Hematopoietic multipotent progenitor cell treated with erythropoietin and hydrocortisone succinate and interleukin-3 and kit ligand, for 4 days (in vitro differentiated cells): Measurements from ENCODE around the gene PSMC1.

Source experiments
- DNase-seq: peaks from one replicate; pipeline ENCODE4 v3.0.0-alpha.2; 2015

Gene PSMC1

DNA sequence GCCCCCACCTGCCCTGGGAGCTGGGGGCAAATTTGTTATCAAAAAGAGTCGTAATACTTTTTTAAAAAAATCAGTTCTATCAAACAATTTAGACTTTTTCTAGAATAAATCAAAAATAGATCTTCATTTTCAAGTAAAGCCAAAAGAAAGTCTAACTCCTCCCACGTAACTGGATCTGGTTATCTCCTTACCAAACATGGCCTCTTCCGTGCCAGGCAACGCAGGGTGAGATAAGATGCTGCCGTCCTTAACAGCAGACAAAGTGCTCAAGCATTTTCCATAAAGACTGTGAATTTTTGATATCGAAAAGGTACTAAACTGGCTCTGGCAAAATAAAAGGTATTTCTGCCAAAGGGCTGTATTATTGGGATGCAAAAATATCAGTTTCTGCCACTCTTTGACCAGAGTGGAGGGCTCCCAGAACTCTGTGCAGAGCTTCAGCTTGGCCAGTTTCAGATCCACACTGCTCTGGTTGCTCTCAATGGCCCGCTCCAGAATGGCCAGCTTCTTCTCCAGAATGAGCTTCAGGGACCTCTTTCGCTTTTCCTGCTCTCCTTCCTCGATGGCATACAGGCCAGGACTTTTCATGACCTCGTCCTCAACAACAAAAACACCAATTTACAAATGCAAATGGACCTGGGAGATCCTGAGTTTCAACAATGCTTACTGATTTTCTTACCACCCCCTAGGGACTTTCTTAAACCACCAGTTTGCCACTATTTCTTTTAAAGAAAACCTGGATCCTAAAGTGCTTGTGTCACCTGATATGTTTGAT lies 46.4 kb downstream of the PSMC1 start:
- peak; percentile 80 for DNase-seq

DNA sequence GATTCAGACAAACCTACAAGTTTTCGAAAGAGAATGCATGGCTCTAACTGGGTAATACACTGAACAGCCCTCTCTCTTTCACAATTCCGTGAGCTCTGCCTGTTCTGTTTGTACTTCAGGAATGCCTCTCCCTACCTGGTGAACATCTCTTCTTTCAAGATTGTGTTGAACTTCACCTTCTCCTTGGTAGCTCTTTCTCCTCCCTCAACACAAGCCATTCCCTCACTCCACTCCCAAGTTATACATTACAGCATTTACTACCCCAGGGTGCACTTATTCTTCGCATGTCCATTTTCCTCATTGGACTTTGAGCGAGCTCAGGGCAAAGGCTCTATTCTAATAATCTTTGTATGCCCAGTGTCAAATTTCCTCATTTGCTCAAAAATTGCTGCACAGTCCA lies 47.1 kb downstream of the PSMC1 start:
- no peak for DNase-seq

DNA sequence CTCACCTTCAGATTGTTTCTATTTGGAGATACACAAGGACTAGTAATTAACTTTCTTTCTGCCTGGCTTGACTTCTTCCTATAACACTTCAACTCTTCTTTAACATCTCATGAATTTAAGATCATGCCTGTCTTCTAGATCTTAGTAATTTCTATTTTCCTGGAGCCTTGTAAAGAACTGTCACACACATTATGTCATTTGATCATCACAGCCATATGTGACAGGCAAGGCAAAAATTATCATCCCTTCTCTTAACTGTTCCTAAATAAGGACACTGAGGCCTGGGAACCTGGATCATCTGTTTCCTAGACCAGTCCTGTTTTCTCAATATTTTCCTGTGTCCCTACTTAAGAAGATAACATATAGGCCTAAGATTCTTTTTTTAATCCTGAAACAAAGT lies 48.1 kb downstream of the PSMC1 start:
- DNase-seq: no peak

DNA sequence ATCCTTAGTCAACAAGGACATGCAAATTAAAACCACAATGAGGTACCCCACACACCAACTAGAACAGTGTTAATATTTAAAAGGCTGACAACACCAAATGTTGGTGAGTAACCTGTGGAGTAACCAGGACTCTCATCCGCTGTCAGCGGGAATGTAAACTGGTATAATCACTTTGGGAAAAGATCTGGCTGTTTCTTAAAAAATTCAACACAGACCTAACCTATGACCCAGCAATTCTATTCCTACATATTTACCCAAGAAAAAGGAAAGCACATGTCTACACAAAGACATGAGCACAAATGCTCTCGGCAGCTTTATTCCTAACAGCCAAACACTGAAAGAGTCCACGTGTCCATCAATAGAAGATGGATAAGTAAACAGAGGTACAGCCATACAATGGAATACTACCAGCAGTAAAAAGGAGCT lies 48.8 kb downstream of the PSMC1 start:
- DNase-seq: no peak

GRCh38 chr14:90308561-90308960 lies 52.2 kb downstream of the PSMC1 start:
- DNase-seq: no peak

DNA sequence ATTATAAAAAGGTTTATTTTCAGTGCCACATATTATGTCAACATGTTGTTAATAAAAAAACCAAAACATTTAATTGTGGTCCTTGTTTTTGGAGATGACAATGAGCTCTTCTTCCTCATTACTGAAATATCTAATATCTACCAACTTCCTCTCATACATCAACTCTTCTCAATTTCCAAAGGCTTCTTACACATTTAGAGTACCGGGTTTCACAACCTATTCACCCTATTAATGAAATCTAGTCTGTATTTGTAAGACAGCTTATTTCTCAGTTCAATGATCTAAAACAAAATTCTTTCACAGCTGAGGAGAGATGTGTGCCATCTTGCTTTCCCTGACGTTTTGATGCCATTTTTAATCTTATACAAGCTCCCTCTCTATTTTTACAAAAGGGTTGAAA lies 60.9 kb downstream of the PSMC1 start:
- DNase-seq: no peak

DNA sequence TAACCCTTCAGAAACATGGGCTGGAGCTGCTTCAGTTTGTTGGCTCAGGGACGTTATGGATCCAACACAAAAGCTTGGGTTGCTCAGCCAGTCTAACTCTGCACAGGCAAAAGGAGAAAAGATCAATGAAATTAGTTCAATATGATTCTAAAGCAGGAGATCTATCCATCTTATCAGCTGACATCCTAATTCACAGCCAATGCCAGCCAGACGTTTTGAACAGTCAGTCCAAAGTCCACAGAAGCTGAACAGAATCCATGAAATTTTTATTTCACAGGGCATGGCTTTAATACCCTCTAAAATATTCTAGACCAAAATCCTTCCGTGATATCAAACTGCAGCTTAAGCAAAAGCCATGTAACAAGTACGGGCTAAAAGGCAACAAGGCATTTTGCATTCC lies 61.7 kb downstream of the PSMC1 start:
- no peak for DNase-seq

DNA sequence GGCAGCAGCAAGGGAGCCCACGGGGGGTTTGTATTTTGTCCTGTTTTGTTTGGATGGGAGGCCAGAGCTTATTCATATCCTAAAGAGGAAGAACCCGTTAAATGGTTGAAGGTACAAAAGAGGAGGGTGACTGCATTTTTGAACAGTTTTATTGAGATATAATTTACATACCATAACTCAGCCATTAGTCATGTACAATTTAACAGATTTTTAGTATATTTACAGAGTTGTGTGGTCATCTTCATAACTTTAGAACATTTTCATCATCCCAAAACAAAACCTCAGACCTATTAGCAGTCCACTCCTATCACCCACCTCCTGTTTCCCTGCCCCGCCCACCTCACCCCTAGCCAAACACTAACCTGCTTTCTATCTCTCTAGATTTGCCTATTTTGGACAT lies 62.8 kb downstream of the PSMC1 start:
- no peak for DNase-seq

GRCh38 chr14:90319634-90320541 lies 63.5 kb downstream of the PSMC1 start:
- no peak for DNase-seq

- DNase-seq: no peak
Observed at GRCh38 chr14:90321891-90322290, 65.5 kb downstream of the PSMC1 start.
